HG03066 (cell line): ENCODE data around the gene ZNF221.

Source experiments
- ATAC-seq: cut with Tn5 transposase; IDR thresholded peaks from one replicate; pipeline ENCODE4 v1.9.1; 2021; ENCODE audit warnings: low read depth; ENCODE audit not compliant: unreplicated experiment

ZNF221 gene

DNA sequence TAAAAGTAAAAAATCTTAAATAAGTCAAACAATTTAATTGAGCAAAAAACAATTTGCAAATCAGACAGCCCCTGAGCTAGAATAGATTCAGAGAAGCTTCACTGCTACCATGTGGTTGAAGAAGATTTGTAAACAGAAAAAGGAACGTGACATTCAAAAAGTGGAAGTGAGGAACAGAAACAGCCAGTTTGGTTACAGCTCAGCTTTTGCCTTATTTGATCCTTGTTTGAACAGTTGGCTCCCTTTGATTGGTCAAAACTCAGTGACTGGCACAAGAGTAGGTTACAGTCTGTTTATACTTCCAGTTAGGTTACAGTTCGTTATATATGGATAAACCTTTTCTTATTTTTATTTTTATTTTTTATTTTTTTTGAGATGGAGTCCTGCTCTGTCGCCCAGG, 5.8 kb downstream of the ZNF221 start:
- no peak for ATAC-seq

DNA sequence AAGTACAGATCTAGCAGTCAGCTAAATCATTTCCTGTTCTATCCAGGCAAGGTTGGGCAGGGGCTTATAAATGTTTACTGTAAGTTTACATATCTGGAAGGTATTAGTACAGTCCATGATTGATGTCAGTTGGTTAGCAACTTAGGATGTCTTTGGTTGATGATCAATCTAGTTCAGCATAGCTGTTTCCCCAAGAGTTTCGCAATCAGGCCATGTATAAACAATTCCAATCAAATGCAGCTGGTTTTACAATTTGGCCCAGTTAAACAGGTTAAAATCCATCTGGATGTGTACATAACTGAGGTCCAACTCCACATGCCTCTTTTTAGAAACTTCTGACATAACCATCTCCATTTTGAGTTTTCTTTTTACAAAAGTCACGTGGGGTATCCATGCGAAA, 6.9 kb downstream of the ZNF221 start:
- no peak for ATAC-seq

DNA sequence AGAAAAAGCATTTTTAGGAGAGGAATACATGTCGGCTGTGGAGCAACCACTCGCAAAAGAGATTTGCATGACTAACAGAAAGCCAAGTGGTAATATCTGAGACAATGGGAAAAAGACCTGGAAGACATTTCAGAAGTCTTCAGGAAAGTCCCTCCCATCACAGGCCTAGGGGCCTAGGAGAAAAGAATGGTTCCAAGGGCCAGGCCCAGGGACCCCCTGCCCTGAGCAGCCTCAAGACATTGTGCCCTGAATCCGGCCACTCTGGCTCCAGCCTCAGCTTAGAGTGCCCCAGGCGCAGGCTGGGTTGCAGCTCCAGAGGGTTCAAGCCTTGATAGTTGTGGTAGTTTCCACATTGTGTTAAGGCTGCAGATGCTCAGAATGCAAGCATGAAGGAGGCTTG, 9.4 kb downstream of the ZNF221 start:
- no peak for ATAC-seq

DNA sequence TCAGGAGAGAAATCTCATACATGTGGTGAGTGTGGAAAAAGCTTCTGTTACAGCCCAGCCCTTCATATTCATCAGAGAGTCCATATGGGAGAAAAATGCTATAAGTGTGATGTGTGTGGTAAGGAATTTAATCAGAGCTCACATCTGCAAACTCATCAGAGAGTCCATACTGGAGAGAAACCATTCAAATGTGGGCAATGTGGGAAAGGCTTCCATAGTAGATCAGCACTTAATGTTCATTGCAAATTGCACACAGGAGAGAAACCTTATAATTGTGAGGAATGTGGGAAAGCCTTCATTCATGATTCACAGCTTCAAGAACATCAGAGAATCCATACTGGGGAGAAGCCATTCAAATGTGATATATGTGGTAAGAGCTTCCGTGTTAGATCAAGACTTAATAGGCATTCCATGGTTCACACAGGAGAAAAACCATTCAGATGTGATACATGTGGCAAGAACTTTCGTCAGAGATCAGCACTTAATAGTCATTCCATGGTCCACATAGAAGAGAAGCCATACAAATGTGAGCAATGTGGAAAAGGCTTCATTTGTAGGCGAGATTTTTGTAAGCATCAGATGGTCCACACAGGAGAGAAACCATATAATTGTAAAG, 15.2 kb downstream of the ZNF221 start:
- ATAC-seq, result no peak

DNA sequence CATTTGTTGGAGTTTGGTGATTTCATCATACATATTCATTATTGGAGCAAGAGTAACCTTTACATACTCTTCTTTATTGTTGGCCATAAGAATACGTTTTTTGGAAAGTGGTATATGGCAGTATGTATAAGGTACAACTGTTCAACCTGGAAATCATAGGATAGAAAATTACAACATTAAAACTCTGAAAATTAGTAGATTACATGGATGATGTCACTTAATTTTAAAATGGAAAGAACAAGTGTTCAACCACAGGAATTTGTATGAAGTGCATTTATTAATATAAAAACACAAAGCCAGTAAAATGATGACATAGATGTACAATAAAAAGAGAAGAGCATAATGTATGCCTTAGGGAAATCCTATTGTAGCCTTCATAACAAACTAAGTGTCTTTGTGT, 25.7 kb downstream of the ZNF221 start:
- ATAC-seq, result no peak

DNA sequence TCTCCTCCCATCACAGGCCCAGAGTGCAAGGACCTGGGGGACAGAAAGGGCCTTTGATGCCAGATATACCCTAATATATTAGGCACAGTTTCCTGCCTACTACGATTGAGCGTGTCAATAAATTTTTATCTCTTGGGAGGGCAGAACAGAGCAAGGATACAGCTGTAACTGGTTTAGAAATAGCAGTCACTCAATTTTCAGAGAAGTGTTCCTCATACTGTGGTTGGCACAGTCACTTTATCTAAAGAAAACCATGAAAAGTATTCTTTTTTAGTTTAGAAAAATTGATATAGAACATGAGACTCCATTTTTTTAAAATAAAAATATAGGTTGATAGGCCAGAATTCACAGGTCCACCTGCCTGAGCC, 32.5 kb downstream of the ZNF221 start:
- ATAC-seq, result no peak

DNA sequence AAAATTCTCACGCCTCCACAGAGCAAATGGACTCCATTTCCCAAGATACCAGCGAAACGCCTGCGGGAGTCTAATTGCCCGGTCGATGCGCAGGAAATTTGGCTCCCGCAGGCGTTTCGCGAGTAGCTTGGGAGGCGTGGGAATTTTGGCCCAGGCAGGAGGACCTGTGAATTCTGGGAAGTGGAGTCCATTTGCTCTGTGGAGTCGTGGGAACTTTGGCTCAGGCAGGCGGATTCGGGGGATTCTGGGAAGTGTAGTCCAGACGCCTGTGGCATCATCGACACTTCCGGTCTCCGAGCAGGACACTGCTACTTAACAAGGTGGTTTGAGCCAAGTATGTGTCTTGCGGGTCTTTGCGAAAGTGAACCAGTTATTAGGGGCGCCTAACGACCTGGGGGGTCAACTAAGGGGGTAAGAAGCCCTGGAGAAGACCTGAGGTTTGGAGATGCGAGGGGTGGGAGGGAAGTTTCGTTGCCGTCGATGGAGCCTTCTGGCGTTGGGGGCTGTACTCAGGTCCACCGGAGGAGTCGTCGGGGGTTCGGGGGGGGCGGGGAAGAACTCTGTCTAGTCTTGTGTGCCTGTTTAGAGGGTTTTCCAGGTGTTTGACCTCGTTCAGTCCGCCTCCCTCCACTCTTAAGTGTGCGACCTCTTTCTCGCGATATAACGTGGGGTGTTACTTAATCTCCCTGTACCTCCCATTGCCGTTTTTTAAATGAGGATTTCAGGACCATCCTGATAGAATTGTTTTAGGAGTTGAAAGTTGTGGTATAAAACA, 33.1 kb downstream of the ZNF221 start, which contains the start of gene ZNF155:
ZNF155 (plus strand) TSS at position 277 of the 775 bp plus-strand sequence. CDS start 4,356 bp downstream, outside the sequence.
- ATAC-seq, result peak; percentile 85

DNA sequence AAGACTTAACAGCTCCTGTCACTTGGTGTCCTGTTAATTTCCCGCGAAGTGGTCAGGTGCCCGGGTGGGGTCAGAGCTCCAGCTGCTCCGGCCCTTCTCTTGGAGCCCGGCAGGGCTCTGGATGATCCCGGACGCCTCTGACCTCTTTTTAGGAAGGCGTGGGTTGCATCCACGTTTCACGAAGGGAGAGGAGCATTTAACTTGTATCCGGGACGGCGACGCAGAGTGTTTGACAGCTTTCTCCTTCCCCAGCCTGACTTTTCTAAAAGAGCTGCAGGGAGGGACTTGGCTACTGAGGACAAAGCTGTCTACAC, 33.6 kb downstream of the ZNF221 start:
- no peak for ATAC-seq

DNA sequence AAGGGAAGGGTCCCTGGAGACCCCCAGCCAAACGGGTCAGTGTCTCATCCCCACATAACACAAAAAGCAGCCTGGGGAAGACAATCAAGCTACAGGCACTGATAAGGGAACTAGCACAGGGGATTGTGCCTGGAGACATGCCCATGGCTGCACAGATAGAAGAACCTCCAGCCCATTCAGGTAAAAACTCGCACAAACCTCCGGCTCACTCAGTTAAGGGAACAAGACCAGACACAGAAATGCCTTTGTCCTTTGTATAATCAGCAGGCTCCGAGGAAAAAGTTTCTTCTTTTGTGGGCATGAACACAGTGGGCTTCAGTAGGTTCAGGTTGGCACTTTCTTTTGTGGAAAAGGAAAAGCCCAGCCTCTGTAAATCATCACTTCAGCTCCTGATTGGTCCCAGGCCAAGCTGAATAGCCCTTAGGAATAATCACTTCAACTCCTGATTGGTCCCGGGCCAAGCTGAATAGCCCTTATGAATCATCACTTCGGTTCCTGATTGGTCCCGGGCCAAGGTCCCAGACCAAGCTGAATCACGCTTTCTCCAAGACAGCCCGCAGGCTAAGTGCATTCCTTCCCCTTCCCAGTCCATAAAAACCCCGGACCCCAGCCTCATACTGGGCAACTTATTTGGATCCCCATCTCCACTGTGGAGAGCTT, 46.7 kb downstream of the ZNF221 start:
- no peak for ATAC-seq

DNA sequence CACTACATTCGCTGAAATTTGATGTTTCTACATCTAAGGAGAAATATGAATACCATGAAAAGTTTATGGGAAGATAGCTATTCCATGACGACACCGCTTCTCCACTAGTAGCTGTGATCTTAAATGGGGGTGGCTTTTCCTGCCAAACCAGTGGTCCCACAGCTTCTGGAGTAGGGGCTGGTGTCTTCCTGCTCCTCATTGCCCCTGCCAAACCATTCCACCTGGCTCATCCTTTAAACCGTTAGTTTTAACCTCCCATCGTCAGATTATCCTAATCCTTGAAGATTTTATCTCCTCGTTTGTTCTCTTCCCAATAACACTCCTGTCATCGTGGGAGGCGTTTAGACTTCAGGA, 51.2 kb downstream of the ZNF221 start:
- ATAC-seq, result no peak

DNA sequence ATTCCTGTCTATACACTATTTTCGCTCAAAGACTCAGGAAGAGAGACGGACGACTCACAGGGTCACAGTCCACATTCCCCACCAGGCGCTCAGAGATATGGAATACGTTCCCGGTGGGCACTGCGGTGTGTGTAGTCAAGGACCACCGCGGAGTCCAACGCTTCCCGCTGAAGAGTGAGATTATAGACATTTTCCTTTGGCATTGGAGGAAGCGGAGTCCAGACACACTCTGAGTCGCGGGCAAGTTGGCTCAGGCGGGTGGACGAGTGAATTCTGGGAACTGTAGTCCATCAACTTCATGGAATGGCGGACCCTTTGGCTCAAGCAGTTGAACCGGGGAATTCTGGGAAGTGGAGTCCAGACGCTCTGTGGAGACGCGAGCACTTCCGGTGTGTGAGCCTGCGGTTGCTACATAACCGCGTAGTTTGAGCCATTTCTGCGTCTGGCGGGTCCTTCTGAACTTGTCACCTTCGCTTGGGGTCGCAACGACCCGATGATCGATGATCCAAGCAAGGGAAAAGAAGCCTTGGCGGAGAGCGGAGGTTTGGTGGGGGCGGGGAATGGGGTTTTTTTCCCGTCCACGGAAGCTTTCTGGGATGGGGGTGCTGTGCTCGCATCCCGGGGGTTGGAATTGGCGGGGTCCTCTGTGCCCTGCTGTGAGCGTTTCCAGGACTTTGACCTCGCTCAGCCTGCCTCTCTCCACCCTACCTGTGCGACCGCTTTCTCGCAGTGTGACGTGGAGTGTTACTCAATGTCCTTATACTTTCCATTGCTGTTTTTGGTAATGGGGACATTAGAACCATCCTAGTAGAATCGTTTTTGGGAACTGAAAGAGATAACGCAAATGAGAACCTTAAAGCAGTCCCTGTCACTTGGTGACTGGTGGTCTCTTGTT, 51.8 kb downstream of the ZNF221 start, which contains the start of gene ZNF230:
ZNF230 (plus strand) TSS at position 392 of the 895 bp plus-strand sequence. CDS start 4,122 bp downstream, outside the sequence.
- ATAC-seq, result peak; percentile 85

DNA sequence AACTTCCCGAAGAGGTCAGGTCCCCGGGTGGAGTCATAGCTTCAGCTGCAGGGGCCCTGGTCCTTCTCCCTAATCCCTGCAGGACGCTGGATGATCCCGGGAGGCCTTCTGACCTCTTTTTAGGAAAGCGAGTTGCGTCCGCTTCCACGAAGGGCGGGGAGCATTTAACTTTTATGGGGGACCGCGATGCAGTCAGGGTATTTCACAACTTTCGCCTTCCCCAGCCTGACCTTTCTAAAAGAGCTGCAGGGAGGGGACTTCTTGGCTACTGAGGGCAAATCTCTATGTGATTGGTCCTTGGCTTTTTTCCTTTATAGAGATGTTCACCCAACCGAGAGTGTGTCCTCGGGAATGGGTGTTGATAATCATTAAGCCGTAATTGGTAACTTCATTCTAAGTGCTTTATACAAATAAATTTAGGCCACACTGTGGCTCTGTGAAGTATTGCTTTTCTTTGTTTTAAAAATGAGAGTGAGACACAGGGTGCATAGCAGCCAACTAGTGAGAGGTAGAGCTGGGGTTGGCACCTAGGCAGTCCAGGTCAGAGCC, 52.5 kb downstream of the ZNF221 start:
- no peak for ATAC-seq

DNA sequence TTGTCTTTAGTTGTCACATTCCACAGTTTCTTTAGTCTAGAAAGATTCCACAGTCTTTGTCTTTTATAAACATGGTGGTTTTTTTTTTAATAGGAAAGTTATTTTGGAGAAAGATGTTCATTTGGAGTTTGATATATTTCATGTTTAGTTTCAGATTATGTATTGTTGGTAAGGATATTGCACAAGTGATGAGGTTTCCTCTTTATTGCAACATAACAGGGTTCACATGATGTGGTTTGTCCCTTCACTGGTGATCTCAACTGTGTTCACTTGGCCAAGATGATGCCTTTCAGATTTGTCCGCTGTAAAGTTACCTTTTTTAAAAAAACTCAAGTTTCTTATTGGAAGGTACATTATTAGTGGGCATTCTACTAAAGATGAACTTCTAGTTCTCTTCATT, 54.9 kb downstream of the ZNF221 start:
- no peak for ATAC-seq

DNA sequence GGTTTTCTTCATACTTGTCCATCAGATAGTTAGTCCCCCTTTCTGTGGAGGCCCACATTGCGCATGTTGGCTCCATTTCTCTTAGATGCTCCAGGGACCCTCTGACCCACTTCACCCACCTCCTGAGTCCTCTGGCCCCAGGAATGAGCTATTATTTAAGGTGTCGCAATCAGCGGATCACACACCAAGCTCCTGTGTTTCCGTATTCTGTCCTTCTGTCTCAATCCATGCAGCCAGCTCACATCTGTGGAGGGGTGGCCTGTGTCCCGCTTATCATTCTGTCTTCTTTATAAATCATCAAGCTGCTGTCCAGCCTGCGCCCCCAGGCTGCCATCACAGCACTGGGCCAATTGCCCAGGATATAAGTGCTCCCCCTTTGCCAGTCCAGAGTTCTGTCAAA, 56.4 kb downstream of the ZNF221 start:
- no peak for ATAC-seq

DNA sequence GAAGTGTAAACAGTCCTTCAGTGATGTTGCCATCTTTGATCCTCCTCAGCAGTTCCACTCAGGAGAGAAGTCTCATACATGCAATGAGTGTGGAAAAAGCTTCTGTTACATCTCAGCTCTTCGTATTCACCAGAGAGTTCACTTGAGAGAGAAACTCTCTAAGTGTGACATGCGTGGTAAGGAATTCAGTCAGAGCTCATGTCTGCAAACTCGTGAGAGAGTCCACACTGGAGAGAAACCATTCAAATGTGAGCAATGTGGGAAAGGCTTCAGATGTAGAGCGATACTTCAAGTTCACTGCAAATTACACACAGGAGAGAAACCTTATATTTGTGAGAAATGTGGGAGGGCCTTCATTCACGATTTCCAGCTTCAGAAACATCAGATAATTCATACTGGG, 59.4 kb downstream of the ZNF221 start:
- ATAC-seq, result no peak
